GM19023 (cell line): ENCODE results near the gene ANKRD18B.
"Not testable (repeated sequence)": the region's sequence is repeated elsewhere in the genome, so short reads cannot be mapped to it uniquely, and the experiment has no call there.

Experiments used
- ATAC-seq: cut with Tn5 transposase; IDR thresholded peaks from one replicate; pipeline ENCODE4 v1.9.1; 2021; ENCODE audit warnings: mild to moderate bottlenecking, moderate library complexity; ENCODE audit not compliant: unreplicated experiment

The ANKRD18B gene

DNA sequence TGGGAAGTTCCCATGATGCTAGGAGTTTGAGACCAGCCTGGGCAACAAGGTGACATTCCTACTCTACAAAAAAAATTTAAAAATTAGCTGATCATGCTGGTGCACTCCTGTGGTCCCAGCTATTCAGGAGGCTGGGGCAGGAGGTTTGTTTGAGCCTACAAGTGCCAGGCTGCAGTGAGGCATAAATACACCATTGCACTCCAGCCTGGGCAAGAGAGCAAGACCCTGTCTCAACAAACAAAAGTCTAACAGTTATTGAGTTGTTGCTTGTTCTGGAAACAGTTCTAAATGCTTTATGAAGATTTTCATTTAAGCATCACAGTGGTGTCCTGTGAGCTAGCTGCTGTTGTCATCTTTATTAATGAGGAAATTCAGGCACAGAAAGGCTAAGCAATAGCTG lies 4.0 kb downstream of the ANKRD18B start:
- not testable (repeated sequence) for ATAC-seq

DNA sequence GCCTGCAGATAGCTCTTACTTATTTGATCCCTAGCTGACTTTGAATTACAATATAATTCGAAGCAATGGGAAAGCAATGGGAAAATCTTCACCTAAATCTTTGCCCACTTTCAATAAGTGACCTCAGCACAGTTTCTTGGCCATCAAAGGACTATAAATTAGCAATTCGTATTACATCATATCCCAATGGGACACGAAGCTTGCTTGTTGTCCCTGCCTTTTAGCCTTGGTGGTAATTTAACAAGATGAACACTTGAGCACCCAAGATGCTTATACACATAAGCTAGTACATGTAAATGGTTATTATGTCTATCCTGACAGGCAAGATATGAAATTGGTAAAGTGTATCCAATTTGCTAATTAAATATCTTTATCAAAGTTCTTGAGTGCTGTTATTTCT lies 9.9 kb downstream of the ANKRD18B start:
- ATAC-seq = not testable (repeated sequence)

DNA sequence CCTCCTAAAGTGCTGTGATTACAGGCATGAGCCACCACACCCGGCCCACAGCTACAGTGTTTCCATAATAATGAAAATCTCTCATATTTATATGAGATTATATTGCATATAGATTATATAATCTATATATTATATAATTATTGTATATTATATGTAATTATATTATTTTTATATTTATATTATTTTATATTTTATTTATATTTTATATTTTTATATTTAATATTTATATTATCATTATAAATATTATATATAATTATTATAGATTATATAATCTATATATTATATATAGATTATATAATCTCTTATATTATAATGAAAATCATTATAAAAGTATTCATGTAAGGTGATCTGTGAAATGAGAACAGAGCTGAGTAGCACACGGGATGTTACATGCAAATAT lies 11.5 kb downstream of the ANKRD18B start:
- no peak for ATAC-seq

DNA sequence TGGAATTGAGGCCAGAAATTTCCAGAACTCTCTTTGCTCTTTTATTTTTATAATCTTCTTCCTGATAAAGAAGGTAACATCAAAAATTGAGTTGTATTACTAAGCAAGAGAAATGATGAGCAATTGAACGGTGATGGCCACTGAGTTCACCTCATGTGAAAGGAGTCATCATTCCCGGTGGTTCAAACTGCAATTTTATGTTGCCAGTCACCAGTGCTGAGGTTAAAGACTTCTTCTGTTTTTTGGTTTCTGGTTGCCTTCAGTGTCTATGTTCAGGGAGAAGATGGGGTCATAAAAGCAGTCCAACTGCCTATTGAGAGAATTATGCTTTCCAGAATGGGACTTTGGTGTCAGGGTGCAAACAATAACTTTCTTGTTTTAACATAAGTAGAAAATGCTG lies 19.4 kb downstream of the ANKRD18B start:
- not testable (repeated sequence) for ATAC-seq

DNA sequence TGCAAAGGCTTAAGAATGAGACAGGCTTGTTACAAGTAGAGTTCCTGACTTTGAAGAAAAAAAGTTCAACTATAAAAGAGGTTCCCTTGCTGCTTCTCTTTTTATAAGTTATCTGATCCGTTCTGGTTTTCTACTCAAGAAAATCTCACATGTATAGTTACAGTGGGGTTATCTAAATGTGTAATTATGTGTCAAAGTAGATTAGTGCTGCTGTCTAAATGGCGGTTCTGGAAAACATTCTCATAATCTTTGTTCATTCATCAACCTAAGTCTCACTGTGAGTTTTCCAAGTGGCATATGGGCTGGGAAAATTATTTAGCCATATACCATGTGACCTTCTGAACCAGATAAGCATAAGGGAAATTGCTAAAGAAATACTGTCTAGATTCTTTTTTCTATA lies 21.7 kb downstream of the ANKRD18B start:
- not testable (repeated sequence) for ATAC-seq

DNA sequence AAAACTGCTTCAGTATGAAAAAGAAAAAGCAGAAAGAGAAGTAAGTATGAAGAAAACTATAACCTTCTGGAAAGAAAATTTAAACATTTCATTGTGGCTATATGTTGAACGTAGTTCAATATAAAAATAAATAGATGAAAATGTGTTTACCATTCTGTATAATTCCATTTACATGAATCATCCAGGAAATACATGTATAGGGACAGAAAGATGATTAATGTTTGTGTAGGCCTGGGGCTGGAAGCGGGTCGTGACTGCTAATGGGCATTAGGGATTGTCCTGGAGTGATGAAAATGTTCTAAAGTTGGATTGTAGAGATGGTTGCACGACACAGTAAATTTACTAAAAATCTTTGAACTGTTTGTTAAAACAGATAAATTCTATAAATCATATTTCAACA lies 24.8 kb downstream of the ANKRD18B start:
- ATAC-seq = not testable (repeated sequence)

DNA sequence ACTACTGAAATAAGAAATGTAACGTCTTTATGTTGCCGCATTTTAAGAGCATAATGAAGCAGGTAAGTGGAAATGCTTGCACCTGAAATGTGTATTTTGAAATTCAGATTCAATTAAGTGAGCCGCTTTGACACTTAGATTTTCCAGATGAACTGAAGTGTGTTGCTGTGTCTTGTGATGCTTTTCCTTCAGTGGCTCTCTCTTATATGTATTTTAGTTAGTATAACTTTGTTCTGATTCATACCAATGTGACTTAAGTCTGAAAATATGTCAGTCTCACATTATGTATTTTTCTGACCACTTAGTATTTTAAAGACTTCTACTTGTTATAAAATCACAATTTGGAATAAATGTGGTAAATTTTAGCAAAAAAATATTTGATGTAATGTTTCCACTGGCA lies 25.4 kb downstream of the ANKRD18B start:
- ATAC-seq = not testable (repeated sequence)

DNA sequence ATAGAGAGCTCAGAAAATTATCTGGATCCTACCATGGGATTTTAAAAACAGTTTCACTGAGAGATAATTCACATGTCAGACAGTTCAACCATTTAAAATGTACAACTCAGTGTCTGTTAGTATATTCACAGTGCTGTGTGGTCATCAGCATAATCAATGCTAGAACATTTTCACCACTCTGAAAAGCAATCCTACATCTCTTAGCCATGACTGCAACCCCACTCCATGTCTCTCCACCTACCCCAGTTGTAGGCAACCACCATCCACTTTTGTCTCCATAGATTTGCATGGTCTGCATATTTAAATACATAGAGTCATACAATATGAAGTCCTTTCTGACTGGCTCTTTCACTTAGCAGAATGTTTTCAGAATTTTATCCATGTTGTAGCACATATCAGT lies 27.1 kb downstream of the ANKRD18B start:
- not testable (repeated sequence) for ATAC-seq

DNA sequence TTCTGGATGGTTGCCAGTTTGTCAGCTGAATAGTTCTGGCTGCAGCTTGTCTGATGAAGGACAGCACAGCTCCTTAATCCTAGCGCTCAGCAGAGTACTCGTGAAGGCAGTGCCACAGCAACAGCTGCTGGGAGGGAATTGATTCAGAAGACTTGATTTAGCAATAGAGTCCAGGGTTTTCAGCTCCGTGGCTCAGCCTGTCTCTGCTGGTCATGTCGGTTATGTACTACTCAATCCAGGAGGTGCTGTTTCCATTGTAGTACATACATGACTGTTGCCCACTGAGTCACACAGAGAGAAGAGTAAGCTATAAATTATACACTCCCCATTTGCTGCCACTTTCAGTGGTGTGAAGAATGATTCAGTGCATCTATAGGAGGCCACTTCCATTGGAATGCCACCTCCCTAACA lies 28.3 kb downstream of the ANKRD18B start:
- not testable (repeated sequence) for ATAC-seq

DNA sequence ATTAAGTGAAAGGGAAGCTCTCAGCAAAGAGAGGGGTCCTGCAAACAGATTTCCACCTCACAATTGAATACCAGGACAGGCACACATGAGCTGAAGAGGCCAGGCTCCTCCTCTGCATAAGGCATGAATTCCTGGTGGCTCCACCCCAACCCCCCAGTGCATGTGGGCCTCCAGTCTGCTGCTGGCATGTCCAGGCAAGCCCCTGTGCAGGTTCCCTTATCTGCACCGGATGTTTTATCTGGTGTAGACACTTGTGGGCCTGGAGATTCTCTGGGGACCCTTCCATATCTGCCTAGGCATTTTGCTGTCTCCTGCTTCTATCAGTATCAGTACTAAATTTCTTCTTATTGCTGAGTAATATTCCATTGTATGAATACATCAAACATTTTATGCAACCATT lies 36.2 kb downstream of the ANKRD18B start:
- not testable (repeated sequence) for ATAC-seq

DNA sequence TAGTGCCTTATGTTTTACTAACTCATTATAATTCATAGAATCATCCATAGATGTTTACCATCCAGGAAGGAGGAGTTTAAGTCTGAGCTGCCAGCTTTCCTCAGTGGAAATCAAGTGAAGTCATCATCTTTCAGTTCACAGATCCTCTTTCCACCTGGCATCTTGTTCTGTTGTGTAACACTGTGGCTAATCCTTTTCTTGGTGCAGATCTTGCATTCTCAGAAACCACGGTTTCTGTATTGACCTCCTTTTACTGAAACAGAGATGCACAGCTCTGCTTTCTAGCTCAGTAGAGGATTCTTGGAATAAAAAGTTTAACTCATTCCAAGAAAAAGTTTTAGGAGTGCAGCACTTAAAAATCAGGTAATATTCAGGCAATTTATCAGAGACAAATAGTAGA lies 38.1 kb downstream of the ANKRD18B start:
- ATAC-seq = not testable (repeated sequence)

DNA sequence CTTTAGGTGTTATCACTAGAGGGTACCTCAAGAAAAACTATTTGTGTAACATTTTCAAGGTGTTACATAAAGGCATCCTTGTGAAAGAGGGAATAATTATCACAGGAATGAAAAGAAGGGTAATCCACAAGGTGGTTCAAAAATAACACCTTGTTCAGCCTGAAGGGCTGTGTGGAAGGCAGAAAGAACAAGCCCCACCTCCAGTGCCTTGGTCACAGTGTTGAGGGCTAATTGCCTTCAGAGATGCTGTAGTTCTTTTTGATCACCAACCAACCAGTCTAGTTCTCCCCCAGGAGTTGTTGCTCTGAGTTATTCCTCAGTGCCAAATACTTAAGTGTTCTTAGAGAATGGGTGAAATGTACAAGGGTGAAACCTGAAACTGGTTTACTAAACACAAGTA lies 43.7 kb downstream of the ANKRD18B start:
- ATAC-seq = not testable (repeated sequence)

DNA sequence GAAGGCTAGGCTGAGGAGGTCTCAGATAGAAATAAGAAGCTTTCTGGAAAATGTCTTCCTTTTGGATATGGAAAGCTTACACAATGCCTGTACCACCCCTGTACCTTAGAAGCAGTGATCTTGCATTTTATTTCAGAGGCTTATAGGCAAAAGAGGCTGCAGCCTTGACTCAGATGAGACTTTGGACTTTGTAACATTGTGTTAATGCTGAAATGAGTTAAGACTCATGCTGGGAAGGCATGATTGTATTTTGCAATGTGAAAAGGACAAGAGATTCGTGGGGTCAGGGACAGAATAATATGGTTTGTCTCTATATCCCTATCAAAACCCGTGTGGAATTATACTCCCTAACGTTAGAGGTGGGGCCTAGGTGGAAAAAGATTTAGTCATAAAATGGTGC lies 53.7 kb downstream of the ANKRD18B start:
- ATAC-seq = not testable (repeated sequence)

DNA sequence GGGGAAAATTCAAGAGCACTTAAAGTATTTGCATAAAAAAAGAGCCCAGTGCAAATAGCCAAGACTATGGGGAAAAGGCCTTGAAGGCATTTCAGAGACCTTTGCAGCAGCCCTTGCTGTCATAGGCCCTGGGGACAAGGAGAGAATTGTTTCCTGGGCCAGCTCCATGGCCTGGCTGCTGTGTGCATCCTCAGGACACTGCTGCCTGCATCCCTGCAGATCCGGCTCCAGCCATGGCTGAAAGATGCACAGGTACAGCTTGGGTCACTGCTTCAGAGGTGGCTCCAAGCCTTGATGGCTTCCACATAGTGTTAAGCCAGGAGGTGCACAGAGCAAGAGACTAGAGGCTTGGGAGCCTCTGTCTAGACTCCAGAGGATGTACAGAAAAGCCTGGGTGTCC lies 55.9 kb downstream of the ANKRD18B start:
- not testable (repeated sequence) for ATAC-seq

DNA sequence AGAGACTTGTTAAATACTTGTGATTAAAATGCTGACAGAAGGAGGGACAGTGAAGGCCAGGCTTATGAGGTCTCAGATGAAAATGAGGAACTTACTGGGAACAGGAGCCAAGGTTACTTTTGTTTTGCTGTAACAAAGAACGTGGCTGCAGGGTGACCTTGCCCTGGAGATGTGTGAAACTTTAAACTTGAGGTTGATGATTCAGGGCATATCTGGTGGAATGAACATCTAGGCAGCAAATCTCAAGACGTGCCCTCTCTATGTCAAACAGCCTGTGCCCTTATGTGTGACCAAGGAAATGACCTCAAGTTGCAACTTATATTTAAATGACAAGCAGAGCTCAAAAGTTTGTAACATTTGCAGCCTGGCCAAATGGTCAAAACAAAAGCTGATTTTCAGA lies 58.6 kb downstream of the ANKRD18B start:
- not testable (repeated sequence) for ATAC-seq

DNA sequence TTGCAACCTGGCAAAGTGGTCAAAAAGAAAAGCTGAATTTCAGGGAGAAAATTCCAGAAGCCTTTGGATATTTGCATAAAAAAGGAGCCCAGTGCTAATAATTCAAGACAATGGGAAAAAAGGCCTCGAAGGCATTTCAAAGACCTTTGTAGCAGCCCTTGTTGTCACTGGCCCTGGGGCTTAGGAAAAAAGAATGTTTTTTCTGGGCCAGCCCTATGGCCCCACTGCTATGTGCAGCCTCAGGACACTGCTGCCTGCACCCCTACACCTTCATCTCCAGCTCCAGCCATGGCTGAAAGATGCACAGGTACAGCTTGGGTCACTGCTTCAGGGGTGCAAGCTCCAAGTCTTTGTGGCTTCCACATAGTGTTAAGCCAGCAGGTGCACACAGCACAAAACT lies 62.1 kb downstream of the ANKRD18B start:
- not testable (repeated sequence) for ATAC-seq

DNA sequence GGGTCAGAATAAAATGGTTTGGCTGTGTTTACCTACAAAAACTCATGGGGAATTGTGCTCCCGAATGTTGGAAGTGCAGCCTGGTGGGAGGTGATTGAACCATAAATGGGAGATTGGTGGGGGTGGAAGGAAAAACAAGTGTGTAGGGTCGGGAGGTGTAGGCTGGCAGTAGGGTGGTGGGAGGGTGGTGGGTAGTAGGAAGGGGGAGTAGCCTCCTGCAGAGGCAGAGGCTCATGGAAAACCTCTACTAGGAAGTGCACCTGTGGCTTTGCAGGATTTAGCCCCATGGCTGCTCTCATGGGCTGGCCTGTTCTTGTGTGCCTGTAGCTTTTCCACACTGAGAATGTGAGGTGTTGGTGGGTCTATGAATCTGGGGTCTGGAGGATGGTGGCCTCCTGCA lies 63.7 kb downstream of the ANKRD18B start:
- not testable (repeated sequence) for ATAC-seq

DNA sequence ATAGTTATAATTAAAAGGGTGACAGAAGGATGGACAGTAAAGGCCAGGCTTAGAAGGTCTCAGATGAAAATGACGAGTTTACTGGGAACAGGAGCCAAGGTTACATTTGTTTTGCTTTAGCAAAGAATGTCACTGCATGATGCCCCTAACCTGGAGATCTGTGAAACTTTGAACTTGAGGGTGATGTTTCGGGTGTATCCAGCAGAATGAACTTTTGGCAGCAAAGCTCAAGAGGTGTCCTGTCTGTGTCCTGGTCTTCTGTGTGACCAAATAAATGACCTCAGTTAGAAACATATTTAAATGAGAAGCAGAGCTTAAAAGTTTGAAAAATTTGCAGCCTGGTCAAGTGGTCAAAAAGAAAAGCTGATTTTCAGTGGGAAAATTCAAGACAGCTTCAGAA lies 64.8 kb downstream of the ANKRD18B start:
- ATAC-seq = not testable (repeated sequence)

DNA sequence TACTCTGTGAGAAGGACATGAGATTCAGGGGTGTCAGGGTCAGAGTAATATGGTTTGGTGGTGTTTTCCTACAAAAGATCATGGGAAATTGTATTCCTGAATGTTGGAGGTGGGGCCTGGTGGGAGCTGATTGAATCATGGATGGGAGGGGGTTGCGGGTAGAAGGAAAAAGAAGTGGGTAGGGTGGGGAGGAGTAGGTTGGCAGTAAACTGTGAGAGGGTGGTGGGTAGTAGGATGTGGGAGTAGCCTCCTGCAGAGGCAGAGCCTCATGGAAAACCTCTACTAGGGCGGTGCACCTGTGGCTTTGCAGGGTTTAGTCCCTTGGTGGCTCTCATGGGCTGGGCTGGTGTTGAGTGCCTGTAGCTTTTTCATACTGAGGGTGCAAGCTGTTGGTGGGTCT lies 66.8 kb downstream of the ANKRD18B start:
- not testable (repeated sequence) for ATAC-seq

DNA sequence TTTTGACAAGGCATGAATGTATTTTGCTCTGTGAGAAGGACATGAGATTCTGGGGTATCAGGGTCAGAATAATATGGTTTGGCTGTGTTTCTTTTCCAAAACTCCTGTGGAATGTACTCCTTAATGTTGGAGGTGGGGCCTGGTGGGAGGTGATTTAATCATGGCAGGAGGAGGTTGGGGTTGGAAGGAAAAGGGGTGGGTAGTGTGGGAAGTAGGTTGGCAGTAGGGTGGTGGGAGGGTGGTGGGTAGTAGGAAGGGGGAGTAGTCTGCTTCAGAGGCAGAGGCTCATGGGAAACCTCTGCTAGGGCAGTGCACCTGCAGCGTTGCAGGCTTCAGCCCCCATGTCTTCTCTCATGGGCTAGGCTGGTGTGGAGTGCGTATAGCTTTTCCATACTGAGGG lies 72.9 kb downstream of the ANKRD18B start:
- not testable (repeated sequence) for ATAC-seq

DNA sequence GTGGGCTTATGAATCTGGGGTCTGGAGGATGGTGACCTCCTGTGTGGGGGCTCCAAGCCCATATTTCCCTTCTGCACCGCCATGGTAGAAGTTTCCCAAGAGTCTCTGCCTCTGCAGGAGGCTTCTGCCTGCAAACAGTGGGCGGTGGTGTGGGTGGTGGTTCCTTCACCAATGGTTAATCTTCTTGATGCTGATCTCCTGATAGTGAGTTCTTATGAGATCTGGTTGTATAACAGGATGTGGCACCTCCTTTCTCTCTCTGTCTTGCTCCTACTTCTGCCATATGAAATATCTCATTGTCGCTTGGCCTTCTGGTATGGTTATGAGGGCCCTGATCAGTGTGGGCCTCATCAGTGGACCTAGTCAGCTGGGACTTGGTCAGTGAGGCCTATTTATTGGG lies 73.3 kb downstream of the ANKRD18B start:
- ATAC-seq = not testable (repeated sequence)

DNA sequence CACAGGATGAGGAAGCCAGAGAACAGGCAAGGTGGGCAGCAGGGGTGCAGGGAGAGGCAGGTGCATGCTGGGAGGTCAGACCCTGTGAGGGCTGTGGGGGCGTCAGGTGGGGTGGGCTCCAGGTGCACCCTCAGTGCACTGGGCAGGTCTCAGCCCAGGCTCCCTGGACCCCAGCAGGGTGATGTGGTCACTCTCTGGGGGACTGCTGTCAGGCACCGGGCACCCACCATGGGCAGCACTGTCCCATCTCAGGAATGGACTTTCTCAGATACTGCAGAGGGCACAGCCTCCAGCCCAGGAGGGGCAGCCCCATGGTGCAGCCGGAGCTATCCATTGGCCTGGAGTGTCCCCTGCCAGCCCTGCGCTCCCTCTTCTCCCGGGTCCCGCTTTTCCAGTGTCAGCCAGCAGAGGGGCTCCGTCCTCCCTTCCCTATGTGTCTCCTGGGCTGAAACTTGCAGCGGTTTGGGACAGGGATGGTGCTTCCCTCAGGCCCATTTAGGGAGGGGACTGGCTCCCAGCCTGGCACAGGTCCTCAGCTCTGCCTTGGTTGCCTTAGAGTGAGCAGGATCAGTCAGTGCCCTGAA lies 74.8 kb downstream of the ANKRD18B start:
- ATAC-seq = not testable (repeated sequence)

DNA sequence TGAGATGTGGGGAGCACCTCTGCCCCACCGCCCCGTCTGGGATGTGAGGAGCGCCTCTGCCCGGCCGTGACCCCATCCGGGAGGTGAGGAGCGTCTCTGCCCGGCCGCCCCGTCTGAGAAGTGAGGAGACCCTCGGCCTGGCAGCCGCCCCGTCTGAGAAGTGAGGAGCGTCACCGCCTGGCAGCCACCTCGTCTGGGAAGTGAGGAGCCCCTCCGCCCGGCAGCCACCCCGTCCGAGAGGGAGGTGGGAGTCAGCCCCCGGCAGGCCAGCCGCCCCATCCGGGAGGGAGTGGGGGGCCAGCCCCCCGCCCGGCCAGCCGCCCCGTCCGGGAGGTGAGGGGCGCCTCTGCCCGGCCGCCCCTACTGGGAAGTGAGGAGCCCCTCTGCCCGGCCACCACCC lies 76.9 kb downstream of the ANKRD18B start:
- ATAC-seq = not testable (repeated sequence)
